Muscle of back (tissue), 11 donors: Measurements from ENCODE around the gene LARGE1. TPM values are rescaled to one million over a fixed set of nuclear protein-coding genes. Genes with fewer than 3 reads are reported as not detected.
A peak's percentile ranks its signal among the peaks of the same experiment; 100 is the strongest.

Experiments
- DNase-seq, 3 donors: peaks; one replicate each; pipeline versions ENCODE4 v3.0.0 to v3.0.0-alpha.2; 2013
- polyA plus RNA-seq, 10 donors: library from polyadenylated mRNA; unstranded; fragments of 120-200 nt; gene quantifications; one replicate each; pipeline ENCODE4 v1.2.1, GENCODE V29; 2013; ENCODE audit not compliant: insufficient read length in 10 of 10

Gene LARGE1
- polyA plus RNA-seq, 10 donors: 8.4 to 12.9 (median 10.3) TPM

DNA sequence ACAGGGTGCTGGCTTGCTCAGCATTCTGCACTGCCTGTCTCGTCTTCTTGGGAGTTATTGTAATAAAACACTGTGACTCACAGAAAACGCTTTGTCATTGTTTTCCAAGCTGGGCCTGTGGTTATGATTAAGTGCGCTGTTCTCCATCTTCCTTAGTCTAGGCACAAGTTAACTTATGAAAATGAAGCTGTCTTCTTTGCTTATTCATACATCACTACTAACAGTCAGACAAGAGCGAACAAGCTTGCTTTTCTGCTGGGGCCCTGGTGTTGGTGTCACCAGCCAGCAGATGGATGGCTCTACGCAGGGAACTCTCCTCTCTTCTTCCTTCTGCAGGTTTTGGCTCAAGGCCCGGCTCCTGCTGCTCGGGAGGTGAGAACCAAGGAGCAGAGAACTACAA is 482.0 kb downstream of the LARGE1 start:
- peak in 1 of 3 donors; percentile 69 for DNase-seq

DNA sequence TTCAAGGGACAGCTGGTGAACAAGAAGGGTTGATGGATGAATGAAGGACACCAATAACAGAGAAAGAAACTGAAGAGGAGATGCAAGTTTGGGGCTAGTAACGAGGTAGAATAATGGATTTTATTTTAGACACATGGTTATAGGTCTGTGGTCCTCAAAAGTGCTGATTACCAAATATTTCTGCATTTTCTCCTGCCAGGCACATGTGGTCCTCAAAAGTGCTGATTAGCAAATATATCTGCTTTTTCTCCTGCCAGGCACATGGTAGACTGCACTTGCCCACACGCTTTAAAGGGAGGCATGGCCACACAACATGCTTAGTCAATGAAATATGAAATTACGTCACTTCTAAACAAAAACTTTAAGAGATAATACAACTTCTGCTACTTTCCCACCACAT is 489.0 kb downstream of the LARGE1 start:
- no peak for DNase-seq

DNA sequence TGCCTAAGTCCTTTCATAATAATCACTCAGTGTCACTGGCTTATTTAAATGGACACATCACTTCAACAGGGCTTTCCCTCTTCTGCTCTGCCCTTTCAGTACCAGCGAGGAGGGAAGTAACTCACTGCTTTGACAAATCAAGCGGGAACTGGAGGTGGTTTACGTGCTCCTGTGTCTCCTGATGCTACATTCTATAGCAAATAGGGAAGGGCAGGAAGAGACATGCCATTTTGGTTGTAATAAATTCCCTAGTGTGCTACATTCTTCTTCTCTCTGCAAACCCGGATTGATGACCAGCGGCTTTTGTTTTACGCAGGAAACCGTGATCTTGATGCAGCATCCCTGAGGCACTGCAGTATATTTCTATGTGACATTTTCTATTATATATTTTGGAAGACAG is 491.0 kb downstream of the LARGE1 start:
- DNase-seq: no peak

DNA sequence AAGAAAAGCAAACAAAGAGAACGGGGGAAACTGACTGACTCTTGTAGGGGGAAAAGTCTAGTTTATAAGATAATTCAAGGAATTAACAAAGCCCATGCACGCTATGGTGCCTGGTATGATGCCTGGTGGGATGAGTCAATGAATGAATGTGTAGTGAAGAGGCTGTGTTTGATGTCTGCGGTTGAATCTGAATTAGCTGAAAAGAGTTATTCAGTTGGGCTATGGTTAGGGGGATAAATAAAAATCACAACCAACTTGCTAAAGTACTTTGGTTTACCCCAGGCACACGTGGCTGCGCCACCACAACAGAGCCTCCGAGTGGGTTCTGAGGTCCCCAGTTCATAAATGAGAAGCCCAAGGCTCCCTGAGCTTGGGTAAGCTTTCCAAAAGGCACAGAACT is 492.8 kb downstream of the LARGE1 start:
- DNase-seq: no peak

DNA sequence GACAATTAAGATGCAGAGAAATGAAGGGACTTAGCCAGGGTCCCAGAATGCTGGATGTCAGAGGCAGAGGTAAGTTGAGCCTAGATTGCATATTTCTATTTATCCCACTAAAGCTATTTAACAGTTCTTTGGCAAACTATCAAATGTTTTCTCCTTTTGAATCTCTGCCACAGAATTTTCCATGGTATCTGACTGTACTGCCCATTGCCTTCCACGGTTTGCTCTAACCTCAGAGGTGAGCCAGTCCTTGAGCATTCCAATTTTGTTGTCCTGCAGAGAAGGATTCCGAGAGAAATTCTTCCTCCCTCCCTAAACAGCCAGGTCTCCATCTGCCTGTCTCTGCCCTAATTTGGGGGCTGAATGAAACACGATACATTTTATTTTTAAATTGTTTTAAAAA is 493.8 kb downstream of the LARGE1 start:
- no peak for DNase-seq

DNA sequence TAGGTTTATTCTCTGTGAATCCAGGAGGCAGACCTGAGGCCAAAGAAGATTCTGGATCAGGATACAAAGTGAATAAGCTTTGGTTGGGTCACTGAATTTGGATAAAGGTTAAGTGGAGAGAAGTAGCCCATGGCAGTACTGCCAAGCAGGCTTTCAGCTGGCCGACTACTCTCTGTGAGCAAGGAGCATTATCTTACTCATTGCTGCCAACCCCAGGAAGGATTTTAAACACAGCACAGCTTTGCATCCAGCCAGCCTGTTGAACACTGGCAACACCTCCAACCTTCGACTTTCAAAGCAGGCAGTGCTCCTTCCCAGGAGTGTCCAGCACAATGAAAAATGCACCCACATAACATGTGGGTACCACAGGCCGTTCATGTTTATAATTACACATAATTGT is 498.4 kb downstream of the LARGE1 start:
- DNase-seq: no peak

DNA sequence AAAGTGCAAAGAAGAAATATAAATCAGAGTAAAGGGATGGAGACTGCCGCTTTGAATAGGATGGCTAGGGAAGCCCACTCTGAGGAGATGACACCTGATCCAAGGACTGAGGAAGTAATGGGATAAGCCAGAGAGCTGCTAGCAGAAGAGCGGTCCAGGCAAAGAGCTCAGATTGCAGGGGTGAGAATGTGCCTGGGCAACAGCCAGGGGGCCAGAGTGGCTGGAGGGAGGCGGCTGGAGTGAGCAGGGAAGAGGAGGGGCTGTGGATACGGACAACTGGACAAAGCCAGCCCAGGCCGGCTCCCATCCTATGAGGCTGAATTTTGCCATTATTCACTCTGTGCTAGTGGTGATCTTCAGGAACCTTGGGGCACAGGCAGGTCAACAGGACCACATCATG is 501.8 kb downstream of the LARGE1 start:
- DNase-seq: no peak

DNA sequence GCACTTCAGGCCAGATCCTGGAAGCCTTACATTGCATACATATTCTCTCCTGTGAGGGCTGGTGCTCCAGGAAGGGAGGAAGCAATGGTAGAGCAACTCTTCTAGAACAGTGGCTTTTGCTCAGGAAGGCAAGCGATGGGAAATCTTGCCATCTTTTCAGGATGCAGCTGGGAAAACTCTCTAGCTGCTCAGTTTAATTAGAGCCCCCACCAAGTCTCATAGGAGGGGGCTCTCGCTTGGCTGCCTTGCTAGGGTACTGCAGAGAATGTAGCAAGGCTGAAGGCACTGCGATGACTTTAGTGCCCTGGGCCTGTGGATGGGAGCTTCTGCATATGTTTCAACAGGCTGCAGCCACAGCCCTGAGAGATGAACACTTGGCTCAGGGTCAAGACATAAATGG is 504.9 kb downstream of the LARGE1 start:
- no peak for DNase-seq

DNA sequence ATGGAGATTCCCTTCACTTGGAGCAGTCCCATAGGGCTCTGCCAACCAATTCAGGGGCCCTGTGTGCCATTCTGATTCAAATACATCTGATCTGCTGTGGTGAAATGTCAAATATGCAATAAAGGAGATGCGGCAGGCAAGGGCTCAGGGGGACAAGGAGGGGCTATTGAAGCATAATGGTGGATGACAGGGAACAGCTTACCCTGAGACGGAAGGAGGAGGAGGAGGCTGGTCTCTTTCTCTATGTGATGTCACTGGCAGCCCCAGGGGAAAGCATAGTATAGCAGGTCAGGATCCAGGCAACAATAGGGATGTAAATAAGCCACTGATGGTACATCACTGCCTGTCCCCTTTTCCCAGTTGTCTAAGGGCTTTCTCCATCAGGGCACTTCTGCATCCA is 511.2 kb downstream of the LARGE1 start:
- DNase-seq: no peak

DNA sequence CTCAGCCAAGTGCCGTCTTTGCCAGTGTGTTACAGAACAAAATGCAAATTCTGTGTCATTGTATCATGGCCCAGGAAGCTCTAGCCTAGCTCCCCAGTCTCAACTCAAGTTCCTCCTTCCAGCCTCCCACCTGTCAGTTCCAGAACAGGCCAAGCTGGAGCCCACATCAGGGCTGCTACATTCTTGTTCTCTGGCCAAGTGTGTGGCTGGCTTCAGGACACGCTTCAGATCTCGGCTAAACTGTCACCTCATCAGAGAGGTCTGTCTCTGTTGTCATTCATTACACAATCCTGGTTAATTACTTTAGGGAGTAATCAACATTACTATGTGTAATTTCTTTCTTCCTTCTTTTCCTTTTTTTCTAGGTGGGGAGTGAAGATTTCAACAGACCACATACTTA is 515.1 kb downstream of the LARGE1 start:
- no peak for DNase-seq

DNA sequence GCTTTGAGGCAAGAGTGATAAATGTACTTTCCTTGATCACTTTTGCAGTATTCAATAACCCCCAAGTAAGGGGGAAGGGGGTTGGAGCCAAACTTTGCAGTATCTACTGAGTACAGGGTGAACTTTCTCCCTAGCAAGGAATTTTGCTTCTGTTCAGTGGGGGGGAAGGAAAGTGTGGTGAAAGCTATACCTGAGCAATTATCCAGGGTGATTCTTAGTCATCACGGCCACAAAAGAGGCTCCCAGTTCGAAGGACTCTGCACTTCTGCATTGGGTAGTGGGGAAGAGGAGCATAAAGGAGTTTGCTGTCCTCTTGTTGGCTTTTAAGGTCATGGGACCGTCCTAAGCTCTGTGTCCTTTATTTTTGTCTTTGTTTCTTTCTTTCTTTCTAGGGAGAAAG is 515.6 kb downstream of the LARGE1 start:
- no peak for DNase-seq

DNA sequence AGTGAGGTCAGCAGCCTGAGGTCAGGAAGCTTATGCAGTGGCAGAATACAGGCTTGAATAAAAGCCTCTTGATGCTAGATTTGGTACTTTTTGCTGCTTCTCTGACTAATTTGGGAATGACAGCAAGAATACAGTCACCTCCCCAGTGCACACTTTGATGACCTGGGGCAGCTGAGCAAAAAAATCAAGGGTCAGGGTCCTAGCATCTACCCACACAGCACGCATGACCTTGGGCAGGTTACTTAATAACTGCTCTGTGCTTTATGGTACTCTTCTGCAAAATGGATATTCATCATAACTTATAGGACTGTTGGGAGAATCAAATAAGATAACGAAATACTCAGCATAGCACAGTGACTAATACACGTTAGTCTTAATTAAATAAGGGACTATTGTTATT is 518.0 kb downstream of the LARGE1 start:
- no peak for DNase-seq

DNA sequence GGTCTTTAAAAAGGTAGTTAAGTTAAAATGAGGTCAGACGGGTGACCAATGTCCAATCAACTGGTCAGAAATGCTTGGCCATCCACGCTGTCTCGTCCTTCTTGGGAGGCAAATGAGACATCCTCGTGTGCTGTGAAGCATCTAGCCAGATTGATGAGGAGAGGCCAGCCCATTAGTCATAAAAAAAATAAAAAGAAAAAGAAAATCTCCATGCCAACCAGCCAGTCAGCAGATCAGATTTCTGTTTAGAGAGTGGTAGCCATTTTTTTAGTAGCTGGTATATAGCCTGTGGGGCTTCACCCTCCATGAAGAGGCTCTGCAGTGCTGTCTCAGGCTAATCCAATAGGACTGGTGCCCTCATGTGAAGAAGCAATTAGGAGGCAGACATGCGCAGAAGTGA is 519.0 kb downstream of the LARGE1 start:
- no peak for DNase-seq

DNA sequence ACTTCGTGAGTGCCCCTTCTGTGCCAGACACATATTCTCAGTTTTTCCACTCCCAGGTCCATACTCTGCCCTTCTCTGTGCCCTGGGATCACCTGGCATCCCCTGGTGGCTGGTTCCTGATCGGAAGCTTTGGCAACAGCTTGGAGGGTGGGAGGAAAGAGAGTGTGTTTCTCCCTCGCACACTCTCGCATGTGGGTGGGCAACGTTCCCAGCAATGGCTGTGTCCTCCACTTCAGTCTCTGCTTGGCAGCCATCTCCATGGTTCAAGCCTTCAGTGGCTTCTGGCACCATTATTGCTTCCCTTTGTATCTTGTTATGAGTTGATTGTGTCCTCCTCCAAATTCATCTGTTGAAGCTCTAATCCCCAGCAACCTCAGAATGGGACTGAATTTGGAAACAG is 519.4 kb downstream of the LARGE1 start:
- DNase-seq: no peak

DNA sequence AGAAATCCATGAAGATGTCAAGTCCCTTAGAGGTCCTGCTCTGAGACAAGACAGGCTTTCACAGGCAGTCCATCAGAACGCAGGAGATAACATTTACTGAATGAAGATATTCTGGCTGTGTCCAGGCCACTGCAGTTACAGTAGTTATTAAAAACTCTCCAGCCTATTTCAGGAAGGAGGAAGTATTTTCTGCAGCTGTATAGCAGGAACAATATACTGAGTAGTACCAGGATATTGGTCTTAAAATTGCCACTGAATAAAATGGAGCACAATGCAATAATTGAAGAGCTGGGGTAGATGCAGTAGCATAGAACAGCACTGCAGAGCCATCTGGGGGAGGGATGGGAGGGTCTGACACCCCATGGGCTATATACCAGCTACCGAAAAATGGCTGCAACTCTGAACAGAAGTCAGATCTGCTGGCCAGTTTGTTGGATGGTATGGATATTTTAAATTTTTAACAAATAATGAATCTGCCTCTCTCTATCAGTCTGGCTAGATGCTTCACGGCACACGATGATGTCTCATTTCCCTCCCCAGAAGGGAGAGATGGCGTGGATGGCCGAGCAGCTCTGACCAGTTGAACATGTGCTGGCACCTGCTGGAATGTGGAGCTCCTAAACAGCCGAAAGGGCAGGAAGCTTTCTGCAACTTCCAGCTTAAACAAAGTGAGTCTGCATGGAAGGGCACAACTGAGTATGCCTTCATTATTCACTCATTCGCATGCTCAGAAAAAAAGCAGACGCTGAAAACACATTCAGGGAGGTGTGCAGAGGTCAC is 520.0 kb downstream of the LARGE1 start:
- no peak for DNase-seq

DNA sequence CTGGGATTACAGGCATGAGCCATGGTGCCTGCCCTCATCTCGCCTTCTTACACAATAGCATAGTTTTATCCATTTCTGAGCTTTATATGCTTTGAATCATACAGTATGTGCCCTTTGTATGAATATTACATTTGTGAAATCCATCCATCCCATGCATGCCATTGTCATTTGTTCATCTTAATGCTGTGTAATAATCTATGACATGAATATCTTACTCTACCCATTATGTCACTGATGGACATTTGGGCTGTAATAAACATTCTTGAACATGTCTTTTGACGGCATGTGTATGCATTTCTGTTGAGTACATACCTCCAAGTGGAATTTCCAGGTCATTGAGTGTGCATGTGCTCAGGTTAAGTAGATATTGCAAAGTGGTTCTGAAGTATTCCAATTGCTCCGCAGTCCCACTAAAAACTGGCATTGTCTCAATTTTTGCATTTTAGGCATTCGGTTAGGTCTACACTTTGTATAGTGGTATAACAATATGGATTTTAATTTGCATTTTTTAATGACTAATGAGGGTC is 522.8 kb downstream of the LARGE1 start:
- DNase-seq: no peak

DNA sequence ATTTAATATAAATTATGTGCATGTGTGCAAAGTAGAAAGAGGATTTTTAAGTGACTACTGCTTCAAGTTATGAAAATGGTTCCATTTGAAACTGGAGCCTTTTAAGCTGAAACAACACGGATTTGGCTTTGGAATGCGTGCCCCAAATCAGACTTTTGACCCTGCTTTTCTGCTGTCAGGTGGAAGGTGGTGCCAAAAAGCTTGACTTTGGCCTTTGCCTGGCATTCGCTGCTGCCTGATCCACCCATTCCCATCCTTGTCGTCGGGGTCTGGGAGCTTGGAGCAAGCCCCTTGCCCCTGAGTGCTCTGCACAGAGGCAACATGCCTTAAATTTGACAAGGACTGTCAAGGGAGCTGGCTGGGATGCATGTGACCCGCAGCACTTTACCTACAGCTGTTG is 526.8 kb downstream of the LARGE1 start:
- DNase-seq: no peak

DNA sequence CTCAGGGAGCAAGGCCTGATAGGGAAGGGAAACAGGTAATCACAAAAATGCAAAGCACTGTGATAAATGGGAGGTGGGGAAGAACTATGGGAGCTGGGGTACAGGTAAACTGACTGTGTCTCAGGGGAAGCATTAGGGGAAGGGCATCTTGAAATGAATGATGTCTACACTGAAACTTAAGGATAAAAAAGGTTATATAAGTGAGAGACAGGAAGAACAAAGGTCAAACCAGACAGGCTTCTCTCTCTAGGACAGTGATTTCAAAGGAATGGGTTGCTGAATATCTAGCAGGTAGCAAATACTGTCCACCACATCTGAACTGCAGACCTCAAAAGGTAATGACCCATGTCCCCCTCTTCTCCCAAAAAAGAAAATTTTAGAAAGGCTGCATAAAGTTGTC is 529.0 kb downstream of the LARGE1 start:
- no peak for DNase-seq

DNA sequence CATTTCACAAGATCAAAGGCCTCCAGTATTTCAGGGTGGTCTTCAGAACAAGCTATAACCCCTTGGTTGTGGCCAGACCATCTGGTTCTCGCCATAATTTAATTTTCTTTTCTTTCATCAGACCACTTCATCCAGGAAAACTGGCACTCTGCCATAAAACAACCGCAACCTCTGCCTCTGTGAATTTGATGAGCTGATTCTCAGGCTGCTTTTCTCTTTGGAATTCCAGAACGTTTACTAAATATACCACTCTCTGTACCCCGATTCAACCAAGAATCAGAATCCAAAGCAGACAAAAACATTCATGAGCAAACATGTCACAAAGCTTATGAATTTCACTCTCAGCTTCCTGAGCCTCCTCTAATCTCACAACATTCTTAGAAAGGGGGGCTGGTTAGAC is 530.3 kb downstream of the LARGE1 start:
- DNase-seq: peak in 1 of 3 donors; percentile 52

DNA sequence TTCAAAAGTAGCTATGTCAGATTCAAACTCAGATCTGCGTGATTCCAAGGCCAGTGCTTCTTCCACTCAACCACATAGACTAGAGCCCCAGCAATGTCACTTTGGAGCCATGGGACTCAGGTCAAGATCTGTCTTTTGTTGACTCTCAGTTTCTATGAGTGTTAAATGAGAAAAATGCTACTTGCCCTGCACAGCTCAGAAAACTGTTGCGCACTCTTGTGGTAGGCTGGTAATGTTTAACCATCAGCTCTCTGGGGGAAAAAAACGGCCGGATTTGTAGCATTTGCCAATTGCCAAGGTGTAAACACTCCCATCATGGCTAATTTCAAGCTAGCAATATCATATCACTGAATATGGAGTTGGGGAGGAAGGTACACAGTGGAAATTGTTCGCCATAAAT is 534.0 kb downstream of the LARGE1 start:
- no peak for DNase-seq

DNA sequence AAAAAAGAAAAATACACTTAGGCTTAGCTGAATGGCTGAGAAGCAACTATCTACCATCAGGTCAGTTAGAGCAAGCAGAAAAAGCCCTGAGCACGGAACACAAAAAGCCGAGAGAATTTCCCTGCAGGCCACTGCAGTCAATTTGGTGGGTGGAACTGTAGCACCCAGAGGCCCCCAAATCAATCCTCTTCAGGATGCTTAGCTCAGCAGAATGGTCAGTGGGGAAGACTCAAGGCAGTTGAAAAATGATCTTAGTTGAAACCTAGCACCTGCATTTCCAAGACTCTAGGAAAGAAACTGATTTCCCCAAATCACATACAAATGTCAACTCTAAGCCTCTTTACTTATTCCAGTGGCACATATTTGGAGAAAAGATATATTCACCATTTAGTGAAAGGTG is 534.7 kb downstream of the LARGE1 start:
- no peak for DNase-seq

DNA sequence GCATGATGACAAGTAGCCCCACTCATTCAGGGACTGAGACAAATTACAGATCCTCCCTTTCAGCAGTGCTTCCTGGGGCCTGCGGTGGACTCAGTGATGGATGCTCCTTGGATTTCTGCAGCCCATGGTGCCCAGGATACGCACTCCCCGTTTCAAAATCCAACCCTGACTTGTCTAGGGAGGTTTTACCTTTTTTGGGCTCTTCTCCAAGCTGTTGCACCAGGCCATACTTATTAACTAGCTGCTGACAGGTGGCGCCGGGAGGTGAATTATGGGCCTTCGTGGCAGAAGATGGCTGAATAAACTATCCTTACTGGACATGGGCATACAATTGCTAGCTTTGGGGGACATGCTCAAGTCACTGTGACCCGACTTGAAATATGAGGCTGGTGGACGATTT is 537.8 kb downstream of the LARGE1 start:
- no peak for DNase-seq

DNA sequence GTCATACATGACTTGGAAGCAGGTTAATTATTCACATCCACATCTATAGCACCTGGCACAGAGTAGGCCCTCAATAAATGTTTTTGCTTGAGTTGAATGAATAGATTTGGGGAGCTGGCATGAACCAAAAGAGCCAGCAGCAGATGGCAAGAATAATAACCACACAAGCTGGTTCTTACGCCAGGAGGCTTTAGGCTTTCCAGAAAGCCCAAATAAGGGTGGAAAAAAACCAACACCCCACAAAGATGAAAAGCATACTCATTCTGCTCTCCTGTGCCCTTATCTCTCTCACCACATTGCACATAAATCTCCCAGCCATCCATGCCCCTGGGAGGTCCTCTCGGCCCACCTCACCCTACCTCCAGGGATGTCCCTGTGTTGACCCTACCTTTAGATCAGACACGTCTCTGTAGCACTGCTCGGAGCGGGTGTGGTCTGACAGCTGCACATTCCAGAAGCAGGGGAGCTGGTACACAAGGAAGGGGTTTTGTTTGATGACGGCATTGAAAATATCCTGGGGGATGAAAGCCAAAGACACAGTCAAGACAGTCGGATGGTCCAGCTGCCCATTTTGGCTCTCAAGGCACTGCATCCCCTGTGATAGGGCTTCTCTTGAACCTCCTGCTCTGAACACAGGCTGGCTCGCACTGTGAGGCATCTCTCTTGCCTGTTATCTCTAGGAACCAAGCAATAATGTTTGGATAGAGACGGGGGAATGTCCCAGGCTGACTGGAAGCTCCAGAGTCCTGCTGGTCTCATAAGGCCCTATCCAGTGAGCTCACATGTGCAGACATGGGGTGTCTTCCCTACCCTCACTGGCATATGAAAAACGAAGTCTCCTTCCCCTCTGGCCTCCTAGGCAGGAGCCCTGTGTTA is 538.5 kb downstream of the LARGE1 start:
- DNase-seq: no peak
